NT2/D1 (cell line): ENCODE data around the gene SLC6A18.
"Not testable (repeated sequence)": the region's sequence is repeated elsewhere in the genome, so short reads cannot be mapped to it uniquely, and the experiment has no call there.

Experiments used
- DNase-seq: peaks from one replicate; pipeline ENCODE4 v3.0.0-alpha.2; 2011; ENCODE audit warnings: low read depth, low spot score
- H3K27me3 ChIP-seq: 2 replicates; pipeline ENCODE4 v1.6.0; 2011; ENCODE audit warnings: mild to moderate bottlenecking; ENCODE audit not compliant: insufficient read length, insufficient read depth
- H3K36me3 ChIP-seq: 2 replicates; pipeline ENCODE4 v1.6.1; 2011; ENCODE audit warnings: mild to moderate bottlenecking, low read length, mixed read lengths; ENCODE audit not compliant: insufficient read depth, insufficient read length
- H3K4me1 ChIP-seq: 2 replicates; pipeline ENCODE4 v1.5.1; 2011; ENCODE audit not compliant: insufficient read depth, insufficient read length
- H3K4me3 ChIP-seq: 2 replicates; pipeline ENCODE4 v1.5.1; 2011; ENCODE audit warnings: low read depth; ENCODE audit not compliant: insufficient read length
- H3K9ac ChIP-seq: 2 replicates; pipeline ENCODE4 v1.6.0; 2011; ENCODE audit warnings: low read depth; ENCODE audit not compliant: insufficient read length
- H3K9me3 ChIP-seq: 2 replicates; pipeline ENCODE4 v1.5.1; 2011; ENCODE audit warnings: mild to moderate bottlenecking, low read length; ENCODE audit not compliant: insufficient read depth
- SUZ12 ChIP-seq: IDR thresholded peaks from 2 replicates; pipeline ENCODE4 v1.6.1; 2011; ENCODE audit not compliant: insufficient read length, insufficient read depth; ENCODE audit errors: extremely low read depth
- YY1 ChIP-seq: IDR thresholded peaks from 2 replicates; pipeline ENCODE4 v1.6.1; 2011; ENCODE audit not compliant: insufficient read length, insufficient read depth
- ZNF274 ChIP-seq: IDR thresholded peaks from 2 replicates; pipeline ENCODE4 v1.6.1; 2011; ENCODE audit warnings: mild to moderate bottlenecking, low read depth, low read length

SLC6A18 gene

GRCh38 chr5:1222621-1223277 is 2.4 kb upstream of the SLC6A18 start:
- no peaks in the 10 kb centered on the region for H3K4me1 ChIP-seq
- no peaks in the 10 kb centered on the region for H3K9me3 ChIP-seq
- H3K4me3 ChIP-seq, result no peak overlapping the region
- no peak for DNase-seq
- H3K27me3 ChIP-seq, result no peaks in the 10 kb centered on the region
- TF ChIP-seq SUZ12, result no peak
- no peak for TF ChIP-seq YY1
- no peak for TF ChIP-seq ZNF274
- no peaks in the 10 kb centered on the region for H3K36me3 ChIP-seq
- no peak overlapping the region for H3K9ac ChIP-seq

- H3K4me3 ChIP-seq, result no peak overlapping the region
- no peak overlapping the region for H3K9ac ChIP-seq
- no peaks in the 10 kb centered on the region for H3K4me1 ChIP-seq
- no peaks in the 10 kb centered on the region for H3K27me3 ChIP-seq
- no peaks in the 10 kb centered on the region for H3K36me3 ChIP-seq
- H3K9me3 ChIP-seq, result no peaks in the 10 kb centered on the region
- DNase-seq, result no peak
- TF ChIP-seq YY1 (no peak), ZNF274 (no peak), SUZ12 (no peak)
These were observed 1.9 kb upstream of the SLC6A18 start for GRCh38 chr5:1223278-1223670.

GRCh38 chr5:1224631-1225030 is 550 bp upstream of the SLC6A18 start:
- Histone ChIP-seq H3K4me3 (no peak overlapping the region), H3K9me3 (no peaks in the 10 kb centered on the region), H3K4me1 (no peaks in the 10 kb centered on the region), H3K36me3 (no peaks in the 10 kb centered on the region), H3K27me3 (no peaks in the 10 kb centered on the region), H3K9ac (no peak overlapping the region)
- DNase-seq, result no peak
- TF ChIP-seq SUZ12 (no peak), YY1 (no peak), ZNF274 (no peak)

GRCh38 chr5:1226231-1226630 is 1.1 kb downstream of the SLC6A18 start:
- Histone ChIP-seq H3K36me3 (no peaks in the 10 kb centered on the region), H3K4me3 (no peak overlapping the region), H3K9me3 (no peaks in the 10 kb centered on the region), H3K4me1 (peaks cover 8% of the 10 kb centered on the region), H3K27me3 (no peaks in the 10 kb centered on the region), H3K9ac (no peak overlapping the region)
- DNase-seq, result no peak
- TF ChIP-seq ZNF274, result no peak
- TF ChIP-seq YY1, result no peak
- no peak for TF ChIP-seq SUZ12

GRCh38 chr5:1226839-1227581 is 1.8 kb downstream of the SLC6A18 start:
- Histone ChIP-seq H3K4me1 (peaks cover 8% of the 10 kb centered on the region), H3K4me3 (no peak overlapping the region), H3K9me3 (no peaks in the 10 kb centered on the region), H3K27me3 (no peaks in the 10 kb centered on the region), H3K36me3 (no peaks in the 10 kb centered on the region), H3K9ac (no peak overlapping the region)
- TF ChIP-seq SUZ12 (no peak), ZNF274 (no peak), YY1 (no peak)
- DNase-seq, result no peak

GRCh38 chr5:1227667-1228066 is 2.5 kb downstream of the SLC6A18 start:
- Histone ChIP-seq H3K4me3 (no peak overlapping the region), H3K36me3 (no peaks in the 10 kb centered on the region), H3K27me3 (no peaks in the 10 kb centered on the region), H3K9ac (no peak overlapping the region), H3K4me1 (peaks cover 8% of the 10 kb centered on the region), H3K9me3 (no peaks in the 10 kb centered on the region)
- DNase-seq, result no peak
- no peak for TF ChIP-seq YY1
- no peak for TF ChIP-seq SUZ12
- no peak for TF ChIP-seq ZNF274

- no peak for TF ChIP-seq YY1
- no peak for TF ChIP-seq SUZ12
- TF ChIP-seq ZNF274, result no peak
- no peak overlapping the region for H3K4me3 ChIP-seq
These were observed 2.9 kb downstream of the SLC6A18 start for GRCh38 chr5:1228120-1228519.

GRCh38 chr5:1229023-1229422 is 3.8 kb downstream of the SLC6A18 start:
- not testable (repeated sequence) for H3K4me1 ChIP-seq, H3K27me3 ChIP-seq, DNase-seq, H3K4me3 ChIP-seq, H3K9ac ChIP-seq, H3K9me3 ChIP-seq, H3K36me3 ChIP-seq

More at GRCh38 chr5:1228120-1228519, 2.9 kb downstream of the SLC6A18 start:
- Histone ChIP-seq H3K9me3 (no peaks in the 10 kb centered on the region), H3K36me3 (no peaks in the 10 kb centered on the region), H3K4me1 (peaks cover 8% of the 10 kb centered on the region), H3K9ac (no peak overlapping the region), H3K27me3 (no peaks in the 10 kb centered on the region)
- DNase-seq, result no peak
